HL-60/S4 (cell line): ENCODE results near the gene MMP3.

Source experiments
- in situ Hi-C: fragments of 300-500 bp; cut with MboI; formaldehyde crosslinking; loops from 2 replicates; pipeline ENCODE4 v1.14.3; 2022; ENCODE audit warnings: low sequenced_read_pairs

MMP3 gene

DNA sequence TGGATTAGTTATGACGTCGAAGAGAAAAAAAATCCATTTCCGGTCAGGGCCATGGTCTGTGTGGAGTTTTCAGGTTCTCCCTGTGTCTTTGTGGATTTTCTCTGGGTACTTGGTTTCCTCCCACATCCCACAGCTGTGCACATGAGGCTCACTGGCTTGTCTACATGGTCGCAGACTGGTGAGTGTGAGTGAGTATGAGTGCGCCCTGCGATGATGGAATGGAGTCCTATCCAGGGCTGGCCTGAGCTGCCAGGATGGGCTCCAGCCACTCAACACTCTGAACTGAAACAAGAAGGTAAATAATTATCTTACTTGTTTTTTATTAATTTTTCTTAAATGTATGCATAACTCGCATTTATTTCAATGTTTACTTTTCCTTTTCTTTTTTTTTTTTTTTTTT lies 10.8 kb downstream of the MMP3 start:
- in situ Hi-C loops, result no loop called here

DNA sequence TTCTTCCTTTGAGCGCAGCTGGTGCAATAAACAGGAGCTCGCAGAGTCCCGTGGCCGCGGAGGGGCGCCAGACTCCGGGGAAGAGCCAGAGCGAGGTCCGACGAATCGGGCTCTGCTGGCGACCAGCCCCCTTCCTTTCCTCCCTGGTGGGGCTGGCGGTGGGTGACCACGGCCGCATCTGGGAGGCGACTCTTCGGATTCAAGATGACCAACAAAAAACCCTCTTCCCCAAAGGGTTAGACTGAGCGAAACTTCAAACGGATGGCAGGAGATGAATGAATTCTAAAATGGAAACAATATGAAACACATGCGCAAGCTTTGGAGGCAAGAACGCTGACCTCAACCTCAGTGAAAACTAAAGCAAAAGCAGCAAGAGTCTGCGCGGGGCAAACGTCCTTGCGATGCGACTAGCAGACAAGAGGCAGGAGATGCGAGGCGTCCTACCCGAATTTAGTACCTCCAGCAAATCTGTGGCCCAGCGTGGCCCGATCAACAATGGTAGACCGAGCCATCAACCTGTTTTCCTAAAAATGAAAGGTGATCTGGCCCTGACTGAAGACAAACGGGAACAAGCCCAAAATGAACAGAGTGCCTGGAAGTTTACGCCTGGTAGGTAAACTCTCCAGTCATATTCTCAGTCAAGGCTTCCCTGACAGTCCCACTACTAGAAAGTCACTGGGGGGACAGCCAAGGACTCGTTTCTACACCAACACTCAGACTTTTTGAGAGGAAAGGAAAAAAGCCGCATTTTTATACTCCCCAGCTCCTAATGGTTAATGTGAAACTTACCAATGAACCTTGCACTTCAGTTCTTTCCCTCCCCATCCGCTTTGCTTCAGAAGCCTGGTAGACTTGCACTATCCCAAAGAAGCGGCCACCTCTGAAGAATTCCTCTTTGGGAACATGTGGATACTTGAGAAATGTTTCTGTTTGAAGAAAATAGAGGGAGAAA lies 11.6 kb downstream of the MMP3 start:
- in situ Hi-C loops, result no loop called here

DNA sequence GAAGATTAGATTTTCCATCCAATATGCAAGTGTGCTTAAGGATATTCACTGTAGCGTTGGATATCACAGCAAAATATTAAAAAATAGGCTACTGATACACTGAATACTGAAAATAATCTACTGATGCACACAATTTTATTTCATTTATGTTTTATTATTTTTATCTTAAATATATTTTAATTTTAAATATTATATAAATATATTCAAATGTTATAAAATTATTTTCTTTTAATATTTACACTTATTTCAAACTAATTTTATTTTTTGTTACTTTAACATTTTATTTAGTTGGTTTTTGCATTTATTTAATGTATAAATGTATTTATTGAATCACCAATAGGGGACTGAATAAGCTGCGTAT lies 12.3 kb downstream of the MMP3 start:
- in situ Hi-C loops, result no loop called here

DNA sequence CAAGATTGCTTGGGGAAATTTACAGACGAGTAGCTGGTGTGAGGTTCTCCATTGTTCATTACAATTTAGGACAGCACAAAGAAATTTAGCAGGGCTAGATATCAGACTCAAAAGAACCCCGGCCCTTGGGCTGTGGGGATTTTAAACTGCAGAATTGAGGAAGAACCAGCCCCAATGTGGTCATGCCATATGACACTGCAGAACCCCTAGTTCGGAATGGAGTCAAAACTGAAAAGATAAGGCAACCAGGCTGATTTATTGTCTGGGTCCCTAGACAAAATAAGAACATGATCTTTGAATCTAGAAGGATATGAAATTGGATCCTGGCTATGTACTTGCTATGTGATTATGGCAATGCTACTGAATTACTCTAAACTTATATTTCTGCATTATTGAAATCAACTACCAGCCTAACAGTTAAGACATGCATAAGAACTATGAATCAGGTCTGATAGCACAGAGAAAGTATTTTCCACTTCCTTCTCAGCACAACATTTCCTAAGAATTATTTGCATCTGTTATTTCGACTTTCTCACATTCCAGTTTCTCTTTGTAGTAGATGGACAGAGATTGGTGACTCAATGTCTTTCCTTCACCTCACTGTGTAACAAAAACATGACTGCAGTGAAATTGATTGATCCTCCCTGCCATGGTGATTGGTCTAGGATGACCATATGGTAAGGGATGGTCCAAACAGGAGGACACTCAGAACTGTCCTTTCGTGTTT lies 13.2 kb downstream of the MMP3 start:
- in situ Hi-C loops, result no loop called here

DNA sequence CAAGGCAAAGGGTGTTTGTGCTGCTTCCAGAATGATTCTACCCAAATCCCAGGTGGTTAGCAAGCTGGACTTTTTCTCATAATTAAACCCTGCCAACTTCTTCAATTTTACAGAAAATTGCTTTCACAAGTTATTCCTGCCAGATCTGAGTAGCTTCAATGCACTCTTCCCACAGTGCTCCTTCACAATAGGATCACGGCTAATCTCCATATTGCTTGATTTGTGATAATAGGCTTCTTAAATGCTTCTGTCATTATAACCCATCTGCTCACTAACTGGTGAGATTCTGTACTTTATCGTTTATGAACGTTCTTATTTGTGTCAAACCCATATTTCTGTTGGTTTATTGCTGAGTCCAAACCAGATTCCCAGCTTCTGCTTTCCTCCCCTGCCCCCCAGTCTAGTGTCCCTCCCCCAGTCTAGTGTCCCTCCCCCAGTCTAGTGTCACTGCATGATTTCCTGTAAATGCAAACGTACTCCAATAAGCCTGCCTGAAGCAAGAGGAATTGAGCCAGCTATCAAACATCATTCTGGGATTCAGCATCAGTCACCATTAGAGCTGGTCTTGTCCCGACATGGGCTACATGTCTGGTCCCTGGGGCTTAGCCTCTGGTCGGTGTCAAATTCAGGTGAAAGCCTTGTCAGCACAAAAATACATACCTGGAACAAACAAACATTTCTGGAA lies 14.0 kb downstream of the MMP3 start:
- in situ Hi-C loops, result no loop called here

DNA sequence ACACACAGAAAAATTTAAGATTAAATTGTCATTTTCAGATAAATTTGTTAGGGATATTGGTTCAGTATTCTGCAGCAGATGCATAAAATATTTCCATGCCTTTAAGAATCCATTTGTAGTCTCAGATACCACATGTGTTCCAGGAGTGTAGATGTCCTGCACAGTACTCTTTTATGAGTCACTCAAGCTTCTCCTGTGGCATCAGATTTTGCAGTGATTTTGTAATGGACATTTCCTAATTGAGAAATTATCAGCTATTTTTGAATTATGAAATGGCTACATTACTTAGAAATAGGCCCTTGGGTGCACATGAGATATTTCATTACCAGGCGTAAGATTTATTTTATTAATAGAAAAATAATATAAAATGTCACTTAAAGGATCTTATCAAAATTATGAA lies 18.9 kb downstream of the MMP3 start:
- in situ Hi-C loops, result no loop called here

DNA sequence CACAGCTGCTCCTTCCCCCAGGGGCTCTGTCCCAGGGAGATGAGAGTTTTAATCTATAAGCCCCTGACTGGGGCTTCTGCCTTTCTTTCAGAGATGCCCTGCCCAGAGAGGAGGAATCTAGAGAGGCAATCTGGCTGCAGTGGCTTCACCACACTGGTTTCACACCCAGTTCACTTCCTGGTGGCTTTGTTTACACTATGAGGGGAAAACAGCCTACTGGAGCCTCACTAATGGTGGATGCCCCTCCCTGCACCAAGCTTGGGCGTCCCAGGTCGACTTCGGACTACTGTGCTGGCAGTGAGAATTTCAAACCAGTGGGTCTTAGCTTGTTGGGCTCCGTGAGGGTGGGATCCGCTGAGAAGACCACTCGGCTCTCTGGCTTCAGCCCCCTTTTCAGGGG lies 23.9 kb downstream of the MMP3 start:
- in situ Hi-C loops, result no loop called here

DNA sequence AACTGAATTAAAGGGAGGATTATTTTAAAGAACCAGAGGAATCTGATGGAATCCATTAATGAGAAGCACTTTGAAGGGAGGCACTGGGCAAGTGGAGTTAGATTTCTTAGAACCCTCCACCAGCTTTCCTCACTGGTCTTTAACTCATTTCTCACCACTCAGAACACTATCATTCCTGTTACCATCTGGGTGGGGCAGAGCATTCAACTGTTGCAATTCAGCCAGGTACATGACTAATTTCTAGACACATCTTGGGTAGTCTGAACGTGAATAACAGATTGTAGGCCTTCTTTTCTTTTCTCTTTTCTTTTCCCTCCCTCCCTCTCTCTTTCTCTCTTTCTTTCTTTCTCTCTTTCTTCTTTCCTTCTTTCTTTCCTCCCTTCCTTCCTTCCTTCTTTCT lies 29.9 kb downstream of the MMP3 start:
- in situ Hi-C loops, result no loop called here

DNA sequence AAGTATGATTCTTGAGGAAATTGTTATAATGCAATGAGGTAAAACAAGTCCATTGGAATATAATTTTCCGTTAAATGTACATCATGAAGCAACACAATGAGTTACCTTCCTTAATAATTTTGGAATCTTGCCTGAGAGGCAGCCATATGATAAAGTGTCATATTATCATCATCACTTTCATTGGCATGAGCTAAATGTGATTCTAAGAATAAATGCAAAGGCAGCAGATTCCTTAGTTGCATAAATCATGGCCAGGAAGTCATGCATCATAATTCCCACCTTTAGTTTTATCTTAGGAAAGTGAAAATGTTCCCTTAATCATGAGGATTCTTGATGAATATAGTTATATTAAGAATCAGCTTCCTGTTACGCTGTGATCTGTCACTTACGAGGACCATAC lies 31.2 kb downstream of the MMP3 start:
- in situ Hi-C loops, result no loop called here

DNA sequence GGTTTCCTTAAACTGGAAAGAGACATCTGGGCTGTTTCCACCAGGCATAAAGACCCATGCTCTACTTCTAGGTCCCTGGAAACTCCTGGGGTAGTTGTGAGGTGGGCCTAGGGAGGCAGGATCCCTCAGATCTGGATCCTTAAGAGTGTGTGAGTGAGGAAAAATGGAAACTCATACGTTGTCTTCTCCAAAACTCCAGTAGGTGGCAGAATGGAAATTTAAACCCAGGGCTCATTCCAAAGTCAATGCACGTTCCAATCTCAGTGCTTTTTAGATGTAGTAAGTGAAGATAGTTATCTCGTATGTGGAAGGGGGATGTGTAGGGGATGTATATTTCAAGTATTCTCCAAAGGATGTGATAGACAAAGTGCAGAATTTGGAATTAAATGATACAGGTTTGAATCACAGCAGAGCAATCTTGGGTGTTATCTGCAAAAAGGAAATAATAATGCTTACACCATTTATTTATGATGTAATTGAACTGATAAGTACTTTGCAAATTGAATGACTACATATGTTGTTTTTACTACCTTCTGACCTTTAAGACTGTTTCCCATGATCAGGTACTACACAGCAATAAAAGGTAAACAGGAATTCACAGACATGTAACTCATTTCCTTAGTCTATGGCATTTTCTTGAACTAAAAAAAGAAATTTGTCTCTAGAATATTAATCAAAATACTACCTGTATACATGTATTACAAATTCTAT lies 32.3 kb downstream of the MMP3 start:
- in situ Hi-C loops, result no loop called here

DNA sequence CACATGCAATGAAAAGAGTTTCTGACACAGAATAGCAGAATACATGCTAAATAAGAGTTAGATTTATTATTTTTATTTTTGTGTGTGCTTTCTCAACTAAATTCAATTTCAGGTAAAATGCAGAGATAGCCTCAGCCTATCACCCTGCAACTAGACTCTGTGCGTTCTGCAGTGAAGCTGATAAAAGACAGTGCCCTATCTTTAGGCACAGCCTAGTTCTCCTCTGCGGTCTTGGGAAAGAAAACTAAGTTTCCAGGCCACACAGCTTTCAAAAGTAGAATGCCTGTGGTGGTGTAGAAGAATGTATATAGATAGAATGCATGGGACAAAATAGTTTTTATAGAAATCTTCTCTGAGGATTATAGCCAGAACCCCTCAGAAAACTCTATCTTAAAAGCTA lies 33.4 kb downstream of the MMP3 start:
- in situ Hi-C loops, result no loop called here

DNA sequence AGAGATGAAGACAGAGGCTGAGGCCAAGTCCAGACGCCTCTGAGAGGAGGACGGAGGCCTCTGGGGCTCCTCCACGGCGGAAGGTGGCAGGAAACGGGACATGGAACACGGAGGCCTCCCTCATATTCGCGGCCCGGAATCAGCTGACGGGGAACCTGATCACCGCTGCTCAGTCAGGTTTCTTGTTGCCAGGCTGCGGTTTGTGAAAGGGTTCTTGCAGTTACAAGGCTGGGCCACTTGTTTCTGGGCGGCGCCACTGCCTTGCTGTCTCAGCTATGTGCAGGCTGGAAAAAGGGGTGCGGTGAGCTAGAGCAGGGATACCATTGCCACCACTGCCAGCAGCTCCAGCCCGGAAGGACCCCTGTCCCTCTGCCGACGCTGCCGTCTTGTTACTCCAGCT lies 35.5 kb downstream of the MMP3 start:
- in situ Hi-C loops, result no loop called here

DNA sequence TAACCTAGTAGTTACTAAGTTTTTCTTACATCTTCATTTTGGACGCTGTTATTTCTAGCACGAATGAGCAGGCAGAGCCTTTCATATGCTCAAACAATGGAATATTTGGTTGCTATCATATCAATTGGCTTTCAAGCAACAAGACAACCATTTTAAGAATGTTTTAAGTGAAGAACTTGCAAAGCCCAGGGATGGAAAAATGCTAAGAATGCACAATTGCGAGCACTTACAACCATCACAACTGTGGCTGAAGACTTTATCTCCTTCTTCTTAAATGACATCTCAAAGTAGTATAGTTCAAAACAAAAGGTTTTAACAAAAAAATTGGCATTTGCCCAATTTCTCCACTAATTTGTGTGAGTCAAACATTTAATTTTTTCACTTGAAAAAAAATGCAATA lies 37.1 kb downstream of the MMP3 start:
- in situ Hi-C loops, result no loop called here

DNA sequence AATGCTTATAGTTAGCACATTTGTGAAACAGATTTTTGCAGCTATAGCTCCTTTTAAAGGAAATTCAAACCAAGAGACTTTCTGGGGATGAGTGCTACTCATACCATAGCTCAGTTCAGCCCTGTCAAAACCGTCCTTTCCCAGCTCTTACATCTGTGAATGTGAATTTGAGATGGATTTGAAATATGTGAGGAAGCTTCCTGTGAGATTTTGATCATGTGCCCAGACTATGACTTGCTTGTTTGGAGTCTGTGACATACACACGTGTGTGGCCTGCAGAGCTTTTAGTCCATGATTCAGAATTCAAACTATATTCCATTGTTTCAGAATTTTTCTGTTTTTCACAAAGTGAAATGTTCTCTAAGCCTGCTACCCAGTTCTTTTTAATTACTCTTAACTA lies 41.1 kb downstream of the MMP3 start:
- in situ Hi-C loops, result no loop called here

DNA sequence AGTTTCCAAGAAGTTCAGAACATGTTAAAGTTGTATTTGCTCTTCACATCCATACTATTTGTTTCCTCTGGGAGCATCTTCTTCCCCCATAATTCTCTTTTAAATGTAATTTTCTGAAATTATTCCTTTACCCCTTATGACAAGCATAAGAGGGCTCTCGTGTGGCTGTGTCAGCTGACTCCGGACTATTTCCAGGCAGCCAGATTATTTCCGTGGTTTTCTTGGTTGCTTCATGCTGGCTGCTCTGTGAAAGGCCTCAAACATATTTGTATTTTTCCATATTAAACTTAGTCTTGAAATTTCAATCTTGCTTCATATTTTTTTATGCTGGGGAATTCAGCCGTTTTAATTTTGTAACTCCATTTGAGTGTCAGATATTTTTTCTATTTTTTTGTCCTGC lies 42.6 kb downstream of the MMP3 start:
- in situ Hi-C loops, result no loop called here

DNA sequence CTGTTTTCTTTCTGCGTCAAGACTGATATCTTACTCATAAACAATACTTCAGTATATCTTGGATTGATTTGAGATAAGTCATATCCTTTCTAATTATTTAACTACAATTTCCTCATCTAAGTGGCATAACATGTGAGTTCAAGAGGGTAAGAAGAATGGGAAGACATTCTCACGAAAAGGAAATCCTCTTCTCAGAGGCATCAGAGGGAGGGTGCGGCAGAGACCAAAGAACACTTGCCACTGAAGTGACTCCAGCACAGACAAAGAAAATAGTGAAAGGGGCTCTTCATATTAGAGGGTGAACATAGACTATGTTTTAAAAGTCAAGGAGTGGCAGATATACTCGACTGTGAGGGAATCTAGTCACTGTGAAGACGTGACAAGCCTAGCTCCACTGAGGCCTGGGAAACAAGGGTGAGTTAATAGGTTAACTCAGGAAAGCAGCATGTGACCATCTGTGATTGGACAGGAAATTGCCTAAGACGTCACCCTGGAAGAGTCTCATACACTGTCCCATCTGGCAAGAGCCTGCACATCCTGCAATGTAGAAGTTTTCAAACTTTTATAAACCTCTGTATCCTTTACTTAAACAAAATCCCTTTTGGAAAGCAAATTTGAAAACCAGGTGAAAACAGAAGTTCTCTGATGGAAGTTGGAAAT lies 43.6 kb downstream of the MMP3 start:
- in situ Hi-C loops, result no loop called here

DNA sequence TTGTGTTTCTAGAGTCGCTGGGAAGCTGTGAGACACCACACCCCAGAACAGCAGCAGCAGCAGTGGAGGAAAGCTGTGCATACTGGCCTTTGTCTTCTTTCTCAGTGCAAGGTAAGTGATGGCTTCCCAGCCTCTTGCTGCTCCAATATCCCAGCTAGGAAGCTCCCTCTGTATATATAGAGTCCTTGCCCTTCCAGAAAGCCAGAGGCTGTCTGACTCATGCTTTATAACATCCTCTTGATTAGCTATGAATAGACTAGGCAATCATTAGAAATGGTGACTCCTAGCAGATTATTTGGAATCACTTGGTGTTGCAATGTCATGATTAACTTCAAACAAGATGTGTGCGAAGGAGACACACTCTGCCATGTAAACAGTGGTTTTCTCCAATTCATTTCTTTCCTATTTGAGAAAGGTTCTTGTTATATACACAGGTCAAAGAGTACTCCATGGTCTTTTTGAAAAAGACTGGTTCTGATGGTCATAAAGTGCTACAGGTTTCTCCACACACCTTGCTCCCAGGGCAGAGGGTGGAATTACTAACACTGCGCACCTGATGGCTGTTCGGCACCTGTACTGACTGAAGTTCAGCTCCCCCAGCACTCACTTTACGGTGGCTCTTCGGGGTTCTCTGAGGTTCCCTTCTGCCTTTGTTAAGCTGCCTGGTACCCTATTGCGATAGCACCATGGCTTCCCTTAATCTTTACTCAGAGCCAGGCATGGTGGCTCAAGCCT lies 45.2 kb downstream of the MMP3 start, which contains the start of gene MMP1:
Gene MMP1 (minus strand): TSS at position 149 of the 735 bp plus-strand sequence. CDS start 68 bp downstream, at position 81.
- in situ Hi-C loops, result no loop called here

DNA sequence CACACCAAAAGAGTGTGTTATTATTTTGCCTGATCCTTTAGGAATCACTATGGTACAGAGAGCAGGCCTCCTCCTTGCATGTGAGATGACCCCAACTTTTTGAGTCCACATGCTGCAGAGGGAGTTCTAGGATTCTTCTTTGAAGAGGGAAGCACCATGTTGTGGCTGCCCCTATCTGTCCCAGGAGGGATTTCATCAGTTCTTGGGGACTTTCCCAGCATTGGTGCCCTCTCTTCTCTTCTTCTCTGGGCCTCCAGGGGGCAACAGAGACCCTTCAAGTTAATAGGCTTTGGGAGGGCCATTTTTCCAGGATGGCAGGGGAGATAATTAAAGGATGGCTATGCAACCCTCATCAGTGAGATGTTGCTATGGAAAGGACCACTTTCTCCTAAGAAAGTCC lies 49.0 kb downstream of the MMP3 start:
- in situ Hi-C loops, result no loop called here

DNA sequence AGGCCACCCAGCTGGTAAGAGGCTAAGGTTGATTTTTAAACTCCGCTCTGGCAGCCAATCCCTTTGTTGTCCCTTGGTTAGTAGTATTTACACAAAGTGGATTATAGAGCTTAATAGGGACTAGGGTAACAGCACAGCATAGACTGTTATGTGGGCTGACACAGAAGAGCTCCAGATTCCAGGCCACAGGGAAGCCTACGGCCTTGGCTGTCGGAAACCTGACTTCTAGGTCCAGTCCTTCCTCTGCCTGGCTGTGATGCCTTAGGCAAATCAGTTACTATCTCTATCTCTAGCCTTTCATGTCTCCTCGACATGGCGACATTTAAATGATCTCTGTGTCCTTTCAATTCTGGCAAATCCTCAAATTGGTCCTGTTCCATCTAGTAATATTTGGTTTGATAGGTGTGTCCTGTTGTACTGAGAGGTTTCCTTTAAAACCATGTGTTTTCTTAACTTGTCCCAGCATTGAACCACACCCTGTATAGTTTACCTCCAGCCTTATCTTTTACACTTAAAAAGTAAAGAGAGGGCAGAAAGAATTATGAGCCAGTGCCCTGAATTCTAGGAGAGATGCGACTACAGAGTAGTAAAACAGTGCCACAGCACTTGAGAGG lies 49.6 kb downstream of the MMP3 start:
- in situ Hi-C loops, result no loop called here
